ENCODE results near the gene MRPS10. TPM values are rescaled to one million over a fixed set of nuclear protein-coding genes. Genes with fewer than 3 reads are reported as not detected.

MRPS10 gene
- total and polyA plus RNA-seq, 4 experiments from 2014 or later, result 22.6 to 57.5 (median 32.7) TPM

DNA sequence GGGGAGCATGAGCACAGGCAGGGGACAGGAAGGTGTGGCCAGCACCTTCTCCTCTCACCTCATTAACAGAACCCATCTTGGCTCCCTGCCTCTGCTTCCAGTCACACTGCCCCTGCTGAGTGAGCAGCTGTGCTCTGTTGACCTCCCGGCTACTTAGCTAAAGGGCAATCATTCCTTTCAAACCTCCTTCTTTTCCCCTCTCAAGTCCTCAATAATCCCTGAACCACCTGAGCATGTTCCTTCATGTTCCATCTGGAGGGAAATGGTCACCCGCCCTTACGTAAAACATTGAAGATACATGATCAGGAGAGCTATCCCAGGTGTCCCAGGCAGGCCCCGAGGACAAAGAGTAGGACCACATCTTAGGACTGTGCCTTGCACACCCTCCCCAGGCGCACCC, 21.7 kb upstream of the MRPS10 start:
- Mint-ChIP-seq H3K27ac (peak overlapping the region in 4 of 7 donors; percentile 16 to 75 (median 49)), H3K27me3 (no peaks in the 10 kb centered on the region), H3K4me3 (no peak overlapping the region), H3K36me3 (peaks cover 44 to 80% of the 10 kb centered on the region in 2 donors), H3K9me3 (no peaks in the 10 kb centered on the region), H3K4me1 (peaks cover 0 to 9% (median 6%) of the 10 kb centered on the region in 4 donors)
- Histone ChIP-seq H3K4me1 (ENCODE audit: insufficient read depth, low read length) (no peaks in the 10 kb centered on the region), H3K27ac (ENCODE audit: low read depth, low read length) (no peak overlapping the region), H3K4me3 (ENCODE audit: low read length in 2 of 2) (no peak overlapping the region), H3K9me3 (ENCODE audit: control insufficient read depth in 1 of 2, low read length in 2 of 2) (no peaks in the 10 kb centered on the region), H3K27me3 (ENCODE audit: insufficient read depth, low read length) (no peaks in the 10 kb centered on the region), H3K36me3 (ENCODE audit: insufficient read depth, low read length) (peaks cover 26% of the 10 kb centered on the region)
- ChIA-PET CTCF (ENCODE audit: partially characterized antibody) (interaction anchor here (0.6 to 0.7 kb wide), 2 partner anchors 16 to 308 kb away, joined by 3 to 4 read pairs; no protein-coding TSS in a partner anchor), POLR2A (ENCODE audit: partially characterized antibody) (no interaction called here)
- intact Hi-C loops (cut with micrococcal nuclease), result no loop called here
- no peak for DNase-seq

DNA sequence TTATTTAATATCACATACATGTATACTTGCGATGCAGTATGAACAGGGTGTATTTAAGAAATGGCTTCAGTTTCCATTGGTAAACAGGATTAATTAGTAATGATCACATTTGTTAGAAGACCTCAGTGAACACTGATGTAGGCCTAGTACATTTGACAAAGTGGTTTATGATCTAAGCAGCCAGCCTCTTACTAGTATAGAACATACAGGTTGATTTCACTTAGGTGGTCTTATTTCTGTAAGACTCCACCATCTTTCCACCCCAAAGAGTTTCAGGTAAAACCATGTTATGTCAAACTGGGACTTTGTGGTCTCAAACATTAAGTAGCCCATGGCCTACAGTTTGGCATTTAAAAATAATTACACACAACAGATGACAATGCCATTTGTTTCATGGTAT, 20.2 kb upstream of the MRPS10 start:
- DNase-seq, result no peak
- H3K27me3 ChIP-seq (ENCODE audit: insufficient read depth, low read length), result no peaks in the 10 kb centered on the region
- peaks cover 47 to 81% of the 10 kb centered on the region in 2 donors for H3K36me3 Mint-ChIP-seq
- CTCF ChIA-PET (ENCODE audit: partially characterized antibody), result interaction anchor here (1.0 kb wide), 1 partner anchor 310 kb away, joined by 3 read pairs; no protein-coding TSS in a partner anchor
- intact Hi-C loops (cut with micrococcal nuclease), result no loop called here
- H3K27ac ChIP-seq (ENCODE audit: low read depth, low read length), result no peak overlapping the region
- H3K27me3 Mint-ChIP-seq, result no peaks in the 10 kb centered on the region
- H3K4me1 Mint-ChIP-seq, result peaks cover 0 to 9% (median 6%) of the 10 kb centered on the region in 4 donors
- no peak overlapping the region for H3K4me3 Mint-ChIP-seq
- peaks cover 22% of the 10 kb centered on the region for H3K36me3 ChIP-seq (ENCODE audit: insufficient read depth, low read length)
- H3K4me1 ChIP-seq (ENCODE audit: insufficient read depth, low read length), result no peaks in the 10 kb centered on the region
- no peak overlapping the region for H3K4me3 ChIP-seq (ENCODE audit: low read length in 2 of 2)
- H3K27ac Mint-ChIP-seq, result peak overlapping the region in 2 of 7 donors; percentile 38 to 76
- H3K9me3 ChIP-seq (ENCODE audit: control insufficient read depth in 1 of 2, low read length in 2 of 2), result no peaks in the 10 kb centered on the region
- H3K9me3 Mint-ChIP-seq, result no peaks in the 10 kb centered on the region
- POLR2A ChIA-PET (ENCODE audit: partially characterized antibody), result no interaction called here

- peaks cover 0 to 9% (median 6%) of the 10 kb centered on the region in 4 donors for H3K4me1 Mint-ChIP-seq
- H3K4me3 ChIP-seq (ENCODE audit: low read length in 2 of 2), result no peak overlapping the region
- H3K36me3 Mint-ChIP-seq, result peaks cover 43 to 81% of the 10 kb centered on the region in 2 donors
- no peaks in the 10 kb centered on the region for H3K4me1 ChIP-seq (ENCODE audit: insufficient read depth, low read length)
- ChIA-PET CTCF (ENCODE audit: partially characterized antibody) (interaction anchor here (1.0 kb wide), 1 partner anchor 311 kb away, joined by 3 read pairs; no protein-coding TSS in a partner anchor), POLR2A (ENCODE audit: partially characterized antibody) (no interaction called here)
- H3K9me3 ChIP-seq (ENCODE audit: control insufficient read depth in 1 of 2, low read length in 2 of 2), result no peaks in the 10 kb centered on the region
- intact Hi-C loops (cut with micrococcal nuclease), result no loop called here
- H3K36me3 ChIP-seq (ENCODE audit: insufficient read depth, low read length), result peaks cover 14% of the 10 kb centered on the region
- no peaks in the 10 kb centered on the region for H3K27me3 ChIP-seq (ENCODE audit: insufficient read depth, low read length)
- no peak overlapping the region for H3K27ac ChIP-seq (ENCODE audit: low read depth, low read length)
- no peaks in the 10 kb centered on the region for H3K9me3 Mint-ChIP-seq
- peak overlapping the region in 5 of 7 donors; percentile 38 to 79 (median 68) for H3K27ac Mint-ChIP-seq
- no peaks in the 10 kb centered on the region for H3K27me3 Mint-ChIP-seq
- no peak for DNase-seq
- H3K4me3 Mint-ChIP-seq, result peak overlapping the region in 1 of 8 donors; percentile 8
Observed at GRCh38 chr6:42236682-42237473, 19.2 kb upstream of the MRPS10 start.

- H3K4me3 Mint-ChIP-seq, result no peak overlapping the region
- DNase-seq, result no peak
- Histone ChIP-seq H3K4me1 (ENCODE audit: insufficient read depth, low read length) (no peaks in the 10 kb centered on the region), H3K36me3 (ENCODE audit: insufficient read depth, low read length) (peaks cover 14% of the 10 kb centered on the region), H3K27me3 (ENCODE audit: insufficient read depth, low read length) (no peaks in the 10 kb centered on the region), H3K9me3 (ENCODE audit: control insufficient read depth in 1 of 2, low read length in 2 of 2) (no peaks in the 10 kb centered on the region), H3K4me3 (ENCODE audit: low read length in 2 of 2) (no peak overlapping the region), H3K27ac (ENCODE audit: low read depth, low read length) (no peak overlapping the region)
- H3K36me3 Mint-ChIP-seq, result peaks cover 44 to 77% of the 10 kb centered on the region in 2 donors
- POLR2A ChIA-PET (ENCODE audit: partially characterized antibody), result no interaction called here
- H3K9me3 Mint-ChIP-seq, result no peaks in the 10 kb centered on the region
- intact Hi-C loops (cut with micrococcal nuclease), result no loop called here
- H3K27me3 Mint-ChIP-seq, result no peaks in the 10 kb centered on the region
- CTCF ChIA-PET (ENCODE audit: partially characterized antibody), result no interaction called here
- peaks cover 0 to 9% (median 6%) of the 10 kb centered on the region in 4 donors for H3K4me1 Mint-ChIP-seq
- peak overlapping the region in 4 of 7 donors; percentile 7 to 39 (median 26) for H3K27ac Mint-ChIP-seq
Observed at GRCh38 chr6:42236030-42236429, 18.4 kb upstream of the MRPS10 start.

- H3K36me3 Mint-ChIP-seq, result peaks cover 47 to 64% of the 10 kb centered on the region in 2 donors
- intact Hi-C loops (cut with micrococcal nuclease), result no loop called here
- Histone ChIP-seq H3K27ac (ENCODE audit: low read depth, low read length) (no peak overlapping the region), H3K27me3 (ENCODE audit: insufficient read depth, low read length) (no peaks in the 10 kb centered on the region), H3K9me3 (ENCODE audit: control insufficient read depth in 1 of 2, low read length in 2 of 2) (no peaks in the 10 kb centered on the region), H3K4me3 (ENCODE audit: low read length in 2 of 2) (no peak overlapping the region), H3K4me1 (ENCODE audit: insufficient read depth, low read length) (no peaks in the 10 kb centered on the region), H3K36me3 (ENCODE audit: insufficient read depth, low read length) (peaks cover 17% of the 10 kb centered on the region)
- ChIA-PET POLR2A (ENCODE audit: partially characterized antibody) (no interaction called here), CTCF (ENCODE audit: partially characterized antibody) (interaction anchor here (1.5 to 1.7 kb wide), 2 partner anchors 300 to 316 kb away, joined by 4 to 7 read pairs; no protein-coding TSS in a partner anchor)
- H3K9me3 Mint-ChIP-seq, result no peaks in the 10 kb centered on the region
- H3K4me3 Mint-ChIP-seq, result no peak overlapping the region
- no peak for DNase-seq
- peaks cover 0 to 5% (median 4%) of the 10 kb centered on the region in 4 donors for H3K4me1 Mint-ChIP-seq
- no peaks in the 10 kb centered on the region for H3K27me3 Mint-ChIP-seq
- peak overlapping the region in 1 of 7 donors; percentile 4 for H3K27ac Mint-ChIP-seq
Observed at GRCh38 chr6:42232035-42232434, 14.4 kb upstream of the MRPS10 start.

DNA sequence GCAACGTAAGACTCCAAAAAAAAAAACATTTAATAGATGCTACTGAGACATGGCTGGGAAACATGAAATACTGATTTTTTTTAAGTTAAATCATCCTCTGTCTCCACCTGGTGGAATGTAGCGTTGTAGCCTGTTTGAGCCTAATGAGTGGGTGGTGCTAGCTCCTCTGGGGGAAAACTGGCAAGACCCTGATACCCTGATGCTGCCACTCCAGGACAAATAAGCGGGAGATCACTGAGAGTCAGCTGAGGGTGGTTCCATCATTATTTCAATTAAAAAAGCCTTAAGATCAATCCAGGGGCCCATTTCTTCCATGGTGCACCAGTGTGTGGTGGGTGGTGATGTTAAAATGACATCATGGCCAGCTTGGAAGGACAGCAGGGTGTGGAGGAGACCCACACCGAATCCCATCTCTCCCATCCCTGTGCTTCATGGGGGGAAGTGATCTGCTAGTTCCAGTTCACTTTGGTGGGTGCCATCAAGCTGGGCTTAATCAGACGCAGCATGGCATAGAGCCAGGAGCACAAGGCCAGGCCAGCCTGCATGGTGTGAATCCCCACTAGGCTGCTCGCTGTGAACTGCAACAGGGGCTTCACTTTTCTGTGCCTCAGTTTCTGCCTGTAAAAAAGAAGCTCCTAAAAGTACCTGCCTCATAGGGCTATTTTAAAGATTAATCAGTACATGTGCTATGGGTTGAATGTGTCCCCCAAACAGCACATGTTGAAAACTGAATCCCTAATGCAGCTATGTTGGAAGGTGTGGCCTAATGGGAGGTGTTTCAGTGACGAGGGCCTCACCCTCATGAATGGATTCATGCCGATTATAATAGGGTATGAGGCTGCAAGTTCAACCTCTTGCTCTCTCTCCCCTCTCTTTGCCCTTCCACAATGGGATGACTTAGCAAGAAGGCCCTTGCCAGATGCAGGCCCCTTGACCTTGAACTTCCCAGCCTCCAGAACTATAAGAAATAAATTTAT, 13.0 kb upstream of the MRPS10 start:
- peak overlapping the region in 2 of 7 donors; percentile 7 to 65 for H3K27ac Mint-ChIP-seq
- no peaks in the 10 kb centered on the region for H3K9me3 ChIP-seq (ENCODE audit: control insufficient read depth in 1 of 2, low read length in 2 of 2)
- no peak overlapping the region for H3K27ac ChIP-seq (ENCODE audit: low read depth, low read length)
- no peak overlapping the region for H3K4me3 Mint-ChIP-seq
- no peaks in the 10 kb centered on the region for H3K4me1 ChIP-seq (ENCODE audit: insufficient read depth, low read length)
- peaks cover 36 to 50% of the 10 kb centered on the region in 2 donors for H3K36me3 Mint-ChIP-seq
- H3K4me3 ChIP-seq (ENCODE audit: low read length in 2 of 2), result no peak overlapping the region
- no peaks in the 10 kb centered on the region for H3K9me3 Mint-ChIP-seq
- CTCF ChIA-PET (ENCODE audit: partially characterized antibody), result interaction anchor here (1.1 to 1.6 kb wide), 2 partner anchors 16 to 317 kb away, joined by 5 read pairs; no protein-coding TSS in a partner anchor
- POLR2A ChIA-PET (ENCODE audit: partially characterized antibody), result no interaction called here
- peaks cover 17% of the 10 kb centered on the region for H3K36me3 ChIP-seq (ENCODE audit: insufficient read depth, low read length)
- intact Hi-C loops (cut with micrococcal nuclease), result no loop called here
- DNase-seq, result no peak
- no peaks in the 10 kb centered on the region for H3K27me3 Mint-ChIP-seq
- H3K27me3 ChIP-seq (ENCODE audit: insufficient read depth, low read length), result no peaks in the 10 kb centered on the region
- H3K4me1 Mint-ChIP-seq, result no peaks in the 10 kb centered on the region

Measured in CD4-positive, alpha-beta memory T cell (primary cell).